22Rv1 (cell line): ENCODE results near the gene ZC3H7B.

Experiments
- ZFX ChIP-seq: fragments of 450-650 bp; IDR thresholded peaks from 2 replicates; pipeline ENCODE4 v1.6.1; 2017; ENCODE audit warnings: antibody characterized with exemption, borderline replicate concordance
- TF ChIP-seq, protein P1 (sequence below): fragments of 450-650 bp; IDR thresholded peaks from 2 replicates; pipeline ENCODE4 v1.5.1; 2017; ENCODE audit warnings: mild to moderate bottlenecking

GRCh38 chr22:41354979-41355378 lies 53.7 kb downstream of the ZC3H7B start:
- TF ChIP-seq, protein P1, sequence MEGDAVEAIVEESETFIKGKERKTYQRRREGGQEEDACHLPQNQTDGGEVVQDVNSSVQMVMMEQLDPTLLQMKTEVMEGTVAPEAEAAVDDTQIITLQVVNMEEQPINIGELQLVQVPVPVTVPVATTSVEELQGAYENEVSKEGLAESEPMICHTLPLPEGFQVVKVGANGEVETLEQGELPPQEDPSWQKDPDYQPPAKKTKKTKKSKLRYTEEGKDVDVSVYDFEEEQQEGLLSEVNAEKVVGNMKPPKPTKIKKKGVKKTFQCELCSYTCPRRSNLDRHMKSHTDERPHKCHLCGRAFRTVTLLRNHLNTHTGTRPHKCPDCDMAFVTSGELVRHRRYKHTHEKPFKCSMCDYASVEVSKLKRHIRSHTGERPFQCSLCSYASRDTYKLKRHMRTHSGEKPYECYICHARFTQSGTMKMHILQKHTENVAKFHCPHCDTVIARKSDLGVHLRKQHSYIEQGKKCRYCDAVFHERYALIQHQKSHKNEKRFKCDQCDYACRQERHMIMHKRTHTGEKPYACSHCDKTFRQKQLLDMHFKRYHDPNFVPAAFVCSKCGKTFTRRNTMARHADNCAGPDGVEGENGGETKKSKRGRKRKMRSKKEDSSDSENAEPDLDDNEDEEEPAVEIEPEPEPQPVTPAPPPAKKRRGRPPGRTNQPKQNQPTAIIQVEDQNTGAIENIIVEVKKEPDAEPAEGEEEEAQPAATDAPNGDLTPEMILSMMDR: no peak
- TF ChIP-seq ZFX: no peak
